GDM1 (cell line): ENCODE data around the gene GABARAP.

Source experiments
- DNase-seq: peaks from one replicate; lab custom pipeline; 2025; lab: John Stamatoyannopoulos, UW

The GABARAP gene

DNA sequence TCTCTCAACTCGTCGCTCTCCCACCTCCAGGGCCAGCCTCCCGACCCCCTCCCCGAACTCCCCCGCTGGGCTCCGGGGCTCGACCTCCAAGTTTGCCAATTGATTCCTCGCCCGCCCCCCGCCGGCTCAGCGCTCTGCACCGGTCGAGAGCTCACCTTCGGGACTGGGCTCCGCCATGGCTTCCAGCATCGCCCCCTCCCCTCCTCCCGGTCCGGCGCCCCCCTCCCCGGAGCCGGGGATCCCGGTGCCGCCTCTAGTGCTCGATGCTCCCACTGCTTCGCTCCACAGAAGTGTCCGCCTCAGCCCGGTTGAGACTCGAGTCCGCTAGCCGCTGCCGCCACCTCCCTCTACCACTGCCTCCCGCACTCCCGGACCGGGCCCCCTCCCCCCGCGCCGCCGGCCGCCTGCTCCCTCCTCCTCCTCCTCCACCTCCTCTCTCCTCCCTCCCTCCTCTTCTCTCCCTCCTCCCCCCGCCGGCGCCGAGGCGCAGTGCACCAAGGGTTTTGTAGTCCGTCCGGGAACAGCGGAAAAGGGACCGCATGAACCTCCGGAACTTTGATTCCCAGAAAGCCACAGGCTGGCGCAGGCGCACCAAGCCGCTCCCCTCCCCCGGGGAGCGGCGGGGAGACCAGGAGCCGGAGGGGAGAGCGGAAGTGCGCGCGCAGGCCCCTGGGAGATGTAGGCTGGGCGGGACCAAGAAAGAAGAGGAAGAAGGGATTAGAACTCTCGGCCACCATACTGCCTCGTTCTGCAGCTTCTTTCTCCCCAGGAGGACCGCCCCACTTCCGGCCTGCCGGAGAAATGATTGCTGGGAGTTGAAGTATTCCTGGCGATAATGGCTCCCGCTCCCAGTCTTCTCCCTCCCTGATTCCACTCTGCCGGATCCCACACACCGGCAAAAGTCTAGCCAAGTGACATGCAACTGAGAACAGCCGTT lies 2.9 kb downstream of the GABARAP start, which contains the start of gene PHF23:
Gene PHF23 (minus strand): TSS at position 367 of the 937 bp plus-strand sequence. CDS start 178 bp downstream, at position 189.
- DNase-seq, result peak; percentile 99

DNA sequence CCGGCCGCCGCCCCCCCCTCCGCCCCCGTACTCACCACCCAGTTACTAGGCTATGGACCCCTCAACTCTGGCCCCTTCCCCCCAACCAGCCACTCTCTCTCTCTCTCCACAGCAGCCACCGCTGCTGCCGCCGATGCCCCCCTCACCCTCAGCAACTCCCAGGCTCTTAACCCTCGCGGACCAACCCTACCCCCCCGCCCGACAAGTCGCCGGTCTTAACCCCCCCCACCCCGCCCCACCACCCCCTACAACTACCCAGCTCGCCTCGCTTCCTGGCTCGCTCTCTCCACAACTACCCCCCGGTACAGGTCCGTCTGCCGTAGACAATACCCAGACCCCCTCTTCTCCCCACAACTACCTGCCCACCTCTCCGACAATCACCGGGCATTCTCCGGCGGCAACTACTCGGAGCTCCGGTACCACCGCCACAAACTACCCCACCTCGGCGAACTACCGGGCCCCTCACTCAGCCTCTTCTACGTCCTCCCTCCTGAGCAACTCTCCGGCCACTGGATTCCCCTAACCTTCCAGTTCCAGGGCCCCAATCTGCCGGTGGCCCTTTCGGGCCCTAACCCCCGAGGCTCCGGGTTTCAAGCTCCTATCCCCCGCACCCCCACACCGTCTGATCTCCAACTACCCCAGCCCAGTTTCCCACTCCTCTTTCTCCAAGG lies 3.7 kb downstream of the GABARAP start:
- DNase-seq, result no peak

GRCh38 chr17:7237761-7238419 lies 4.4 kb downstream of the GABARAP start:
- DNase-seq, result peak; percentile 53

- DNase-seq, result no peak
Observed at GRCh38 chr17:7237266-7237760, 4.9 kb downstream of the GABARAP start.

DNA sequence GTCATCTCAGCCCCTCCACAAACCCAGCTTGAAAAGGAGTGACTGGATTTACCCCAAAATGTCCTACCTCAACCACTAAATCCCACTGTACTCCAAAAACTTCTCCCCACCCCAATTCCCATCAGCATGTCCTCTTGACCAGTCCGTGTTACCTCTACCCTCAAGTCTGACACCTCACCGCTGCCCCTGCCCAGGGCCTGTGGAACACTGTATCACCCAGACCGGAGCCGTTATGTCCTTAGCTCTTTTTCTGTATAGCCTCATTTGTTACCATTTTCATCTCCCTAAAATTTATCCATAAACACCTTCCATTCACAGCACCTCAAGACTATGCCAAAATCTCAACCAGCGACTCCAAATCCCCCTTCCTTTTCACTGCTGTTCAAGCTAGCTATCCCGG lies 5.4 kb downstream of the GABARAP start:
- no peak for DNase-seq

DNA sequence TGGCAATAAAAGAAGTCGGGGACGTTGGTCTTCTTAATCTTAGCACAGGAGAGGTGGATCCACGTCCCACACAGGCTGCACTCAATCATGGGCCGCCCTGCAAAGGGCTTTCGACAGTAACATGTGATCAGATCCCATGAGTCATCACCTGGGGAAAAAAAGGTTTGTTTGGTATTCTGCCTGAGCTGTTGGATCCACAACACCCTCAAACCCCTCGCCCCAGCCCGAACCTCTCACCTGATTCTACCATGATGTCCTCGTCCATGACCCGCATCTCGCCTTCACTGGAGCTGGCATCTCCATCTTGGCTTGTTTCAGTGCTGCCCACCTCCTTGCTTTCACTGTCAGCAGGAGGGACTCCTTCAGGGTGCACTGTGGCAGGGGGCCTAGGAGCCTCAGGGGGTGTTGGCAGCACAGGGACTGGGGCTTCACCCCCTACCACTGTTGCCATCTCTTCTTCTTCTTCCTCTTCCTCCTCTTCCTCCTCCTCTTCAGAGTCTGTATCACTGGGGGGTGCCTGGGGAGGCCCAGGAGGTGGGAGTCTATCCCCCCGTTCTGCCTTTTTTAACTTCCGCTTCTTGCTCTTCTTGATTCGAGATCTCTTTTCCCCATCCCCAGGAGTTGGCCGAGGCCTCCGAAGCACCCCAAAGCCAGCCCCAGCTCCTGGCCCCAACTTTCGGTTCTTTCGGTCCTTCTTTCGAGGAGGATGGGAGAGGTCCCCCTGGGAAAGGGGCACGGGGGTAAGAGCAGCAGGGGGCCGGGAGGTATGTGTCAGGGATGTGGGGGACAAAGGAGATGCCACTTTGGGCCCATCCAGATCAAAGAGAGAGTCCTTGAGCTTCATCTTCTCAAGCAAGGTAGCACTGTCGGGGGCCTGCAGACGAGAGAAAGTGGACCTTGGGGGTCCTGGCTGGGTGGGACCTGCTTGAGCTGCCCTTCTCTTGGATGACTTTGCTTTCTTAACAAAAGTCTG lies 6.3 kb downstream of the GABARAP start:
- no peak for DNase-seq

- DNase-seq, result peak; percentile 90
Observed at GRCh38 chr17:7234083-7234951, 7.9 kb downstream of the GABARAP start, which contains the start of gene DVL2. Gene DVL2 (minus strand): TSS chr17:7234517. CDS start chr17:7234262, 255 bp downstream.

- no peak for DNase-seq
Observed at GRCh38 chr17:7233701-7234082, 8.6 kb downstream of the GABARAP start.

DNA sequence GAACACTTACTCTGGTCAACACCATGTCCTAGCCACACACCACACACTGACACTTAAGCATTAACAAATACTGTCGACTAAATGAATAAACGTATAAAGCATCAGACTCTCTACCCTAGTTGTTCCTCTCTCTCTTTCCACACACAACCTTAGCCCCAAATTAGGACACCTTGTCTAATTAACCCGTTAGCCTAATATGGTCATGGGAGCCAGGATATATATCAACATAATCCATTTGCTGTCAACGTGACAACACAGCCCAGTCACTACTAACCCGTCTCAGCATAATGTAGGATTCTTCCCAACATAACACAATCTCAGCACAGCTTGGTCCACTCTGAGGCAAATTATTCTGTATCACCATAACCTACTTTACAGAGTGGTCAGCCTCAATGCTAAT lies 10.1 kb downstream of the GABARAP start:
- no peak for DNase-seq

DNA sequence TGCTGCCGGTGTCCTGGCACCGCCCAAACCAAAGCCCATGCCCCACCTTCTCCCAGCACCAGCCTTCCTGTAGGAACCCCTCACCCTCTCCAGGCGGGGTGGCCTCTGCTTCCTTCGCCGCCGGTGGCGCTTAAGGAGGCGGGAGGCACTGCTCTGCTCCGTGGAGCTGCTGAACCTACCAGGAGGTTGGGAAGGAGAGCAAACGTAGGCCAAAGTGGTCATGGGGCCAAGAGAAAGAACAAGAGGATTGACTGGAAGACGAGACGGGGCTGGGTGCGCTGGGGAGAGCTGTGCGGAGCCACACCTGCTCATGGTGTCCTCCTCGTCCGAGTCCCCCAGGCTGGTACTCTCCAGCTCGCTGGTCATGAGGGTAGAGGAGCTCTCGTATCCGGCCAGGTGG lies 12.7 kb downstream of the GABARAP start:
- no peak for DNase-seq

- no peak for DNase-seq
Observed at GRCh38 chr17:7228920-7229319, 13.3 kb downstream of the GABARAP start.

DNA sequence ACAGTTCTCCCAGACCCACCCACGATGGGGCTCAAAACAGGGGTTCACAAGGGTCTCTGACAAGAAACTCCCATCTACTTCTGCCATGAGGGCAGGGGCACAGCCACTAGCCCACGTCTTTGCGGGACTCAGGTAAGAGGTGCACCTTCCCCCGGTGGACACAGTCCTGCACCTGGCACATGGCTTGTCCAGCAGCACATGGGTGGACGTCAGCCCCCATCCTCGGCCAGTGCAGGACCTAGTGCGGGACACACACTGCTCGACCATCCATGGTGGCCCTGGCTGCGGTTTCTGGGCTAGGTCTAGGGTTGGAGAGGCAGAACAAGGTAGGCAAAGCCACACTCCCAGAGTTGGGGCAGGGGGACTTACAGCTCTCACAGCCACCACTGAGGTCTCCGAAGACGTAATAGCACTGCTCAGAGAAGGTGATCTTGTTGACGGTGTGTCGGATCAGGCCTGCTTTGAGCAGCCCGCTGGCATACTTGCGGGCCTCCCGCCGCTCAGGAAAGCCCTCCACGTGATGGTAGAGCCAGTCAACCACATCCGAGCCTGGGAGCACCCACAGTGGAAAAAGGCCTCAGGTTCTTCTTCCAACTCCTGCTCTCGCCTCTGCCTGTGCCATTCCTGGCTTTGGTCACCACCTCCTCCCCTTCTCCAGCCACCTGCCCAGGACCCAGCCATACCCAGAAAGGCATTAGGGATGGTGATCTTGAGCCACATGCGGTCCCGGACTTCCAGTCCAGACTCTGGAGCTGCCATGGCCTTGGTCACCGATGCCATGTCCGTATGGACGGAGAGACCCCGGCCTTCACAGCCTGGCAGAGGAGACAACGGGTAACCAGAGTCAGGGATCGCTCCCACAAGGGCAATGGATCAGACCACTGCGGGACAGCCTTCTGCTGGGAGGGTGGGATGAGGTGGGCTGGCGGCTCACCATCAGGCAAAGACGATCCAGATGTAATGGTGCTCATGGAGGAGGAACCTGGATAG lies 15.2 kb downstream of the GABARAP start:
- DNase-seq, result no peak

GRCh38 chr17:7225711-7226331 lies 16.4 kb downstream of the GABARAP start:
- no peak for DNase-seq

- DNase-seq, result no peak
Observed at GRCh38 chr17:7224661-7225111, 17.6 kb downstream of the GABARAP start.

- DNase-seq, result no peak
Observed at GRCh38 chr17:7224110-7224509, 18.1 kb downstream of the GABARAP start.

DNA sequence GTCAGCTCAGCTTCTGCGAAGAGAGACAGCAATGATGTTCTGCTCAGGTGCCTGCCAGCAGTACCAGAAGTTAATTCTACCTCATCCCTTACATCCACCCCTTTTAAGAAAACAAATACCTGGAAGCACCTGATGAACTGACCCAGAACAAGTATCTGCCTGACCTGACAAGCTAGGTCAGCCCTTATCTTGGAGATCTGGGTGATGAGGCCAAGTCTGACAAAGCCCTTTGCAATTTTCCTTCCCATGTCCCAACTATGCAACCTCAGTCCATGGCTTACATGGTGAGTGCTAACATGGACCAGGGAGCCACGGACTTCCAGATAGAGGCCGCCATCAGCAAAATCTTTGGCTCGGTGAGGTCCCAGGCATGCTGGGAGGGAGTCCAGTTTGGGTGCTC lies 18.9 kb downstream of the GABARAP start:
- no peak for DNase-seq

DNA sequence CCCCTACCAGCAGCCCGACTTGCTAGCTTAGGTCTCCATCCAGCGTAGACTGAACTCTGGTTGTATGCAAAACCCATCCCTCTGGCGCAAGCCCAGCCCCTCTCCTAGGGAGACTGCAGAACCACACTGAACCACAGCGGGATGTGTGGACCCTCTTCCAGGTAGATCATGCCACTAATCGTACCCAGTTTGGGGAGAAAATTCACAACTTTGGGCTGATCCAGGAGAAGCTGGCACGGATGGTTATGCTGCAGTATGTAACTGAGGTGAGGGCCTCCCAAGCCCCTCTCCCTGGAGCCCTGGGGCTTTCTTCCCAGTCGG lies 19.3 kb downstream of the GABARAP start:
- DNase-seq, result no peak
